Epithelial cell of proximal tubule (primary cell): Measurements from ENCODE around the gene DAPK1. TPM values are rescaled to one million over a fixed set of nuclear protein-coding genes. Genes with fewer than 3 reads are reported as not detected.

Experiments used
- DNase-seq: peaks from one replicate; pipeline ENCODE4 v3.0.0-alpha.2; 2011; ENCODE audit warnings: low read depth
- H3K4me3 ChIP-seq: 2 replicates; pipeline ENCODE4 v1.5.1; 2011; ENCODE audit warnings: low read depth, mild to moderate bottlenecking, low read length
- CTCF ChIP-seq: conservative IDR thresholded peaks from 2 replicates; pipeline ENCODE4 v1.5.1; 2012; ENCODE audit warnings: low read depth, mild to moderate bottlenecking, low read length
- total RNA-seq: library from RNA; depleted of rRNA; stranded (reverse); fragments of >200 nt; gene quantifications from 2 replicates; pipeline ENCODE4 v1.2.3, GENCODE V29; 2015

DAPK1 gene
- total RNA-seq, 1 donor from 2014 or later: 46.3 TPM

DNA sequence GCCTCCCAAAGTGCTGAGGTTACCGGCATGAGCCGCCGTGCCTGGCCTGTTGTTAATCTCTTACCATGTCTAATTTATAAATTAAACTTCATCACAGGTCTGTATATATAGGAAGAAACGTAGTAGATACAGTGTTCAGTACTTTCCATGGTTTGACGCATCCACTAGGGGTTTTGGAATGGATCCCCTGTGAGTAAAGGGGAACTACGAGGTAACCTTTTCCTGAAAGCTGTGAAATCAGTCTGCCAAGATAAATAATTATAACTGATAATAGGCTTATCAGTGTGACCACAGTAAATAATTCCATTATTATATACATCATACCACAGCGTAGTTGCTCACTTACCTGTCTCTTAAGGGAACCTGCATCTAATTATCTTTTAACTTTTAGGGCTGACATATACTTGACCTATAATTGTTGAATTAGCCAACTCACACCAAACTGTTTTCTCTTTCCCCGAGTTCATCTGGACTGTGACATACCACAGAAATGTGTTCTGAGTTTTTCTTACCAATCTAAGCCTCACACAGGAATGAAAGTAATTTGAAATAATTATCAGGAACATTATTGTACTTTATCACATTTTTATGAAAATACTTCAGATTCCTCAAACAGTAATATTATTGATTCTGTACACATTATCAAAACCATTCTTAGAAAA lies 42.9 kb downstream of the DAPK1 start:
- TF ChIP-seq CTCF: no peak
- H3K4me3 ChIP-seq: no peak overlapping the region
- no peak for DNase-seq

- no peak overlapping the region for H3K4me3 ChIP-seq
- TF ChIP-seq CTCF: no peak
- DNase-seq: no peak
These were observed 44.0 kb downstream of the DAPK1 start for GRCh38 chr9:87541663-87542062.

- no peak for DNase-seq
- TF ChIP-seq CTCF: no peak
- H3K4me3 ChIP-seq: no peak overlapping the region
These were observed 44.5 kb downstream of the DAPK1 start for GRCh38 chr9:87542141-87542540.

DNA sequence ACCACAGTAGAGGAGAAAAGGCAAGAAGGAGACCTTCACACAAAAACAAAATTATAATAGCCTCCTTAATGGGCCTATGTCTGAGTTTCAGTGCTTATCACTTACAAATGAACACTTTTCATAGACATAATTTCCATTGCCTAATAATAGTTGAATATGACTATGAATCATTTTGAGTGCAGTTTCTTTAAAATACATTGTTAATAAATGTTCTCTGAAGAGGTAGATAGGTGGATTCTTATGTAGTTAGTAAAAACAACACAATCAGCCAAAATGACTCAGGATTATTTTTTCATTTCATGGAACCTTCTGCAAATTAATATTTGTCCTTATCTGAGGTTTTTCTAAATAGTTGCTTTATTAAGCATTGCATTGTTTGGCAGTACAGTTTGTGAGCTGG lies 45.6 kb downstream of the DAPK1 start:
- TF ChIP-seq CTCF: no peak
- DNase-seq: no peak
- no peak overlapping the region for H3K4me3 ChIP-seq

- no peak for DNase-seq
- H3K4me3 ChIP-seq: no peak overlapping the region
- no peak for TF ChIP-seq CTCF
These were observed 48.2 kb downstream of the DAPK1 start for GRCh38 chr9:87545858-87546257.

DNA sequence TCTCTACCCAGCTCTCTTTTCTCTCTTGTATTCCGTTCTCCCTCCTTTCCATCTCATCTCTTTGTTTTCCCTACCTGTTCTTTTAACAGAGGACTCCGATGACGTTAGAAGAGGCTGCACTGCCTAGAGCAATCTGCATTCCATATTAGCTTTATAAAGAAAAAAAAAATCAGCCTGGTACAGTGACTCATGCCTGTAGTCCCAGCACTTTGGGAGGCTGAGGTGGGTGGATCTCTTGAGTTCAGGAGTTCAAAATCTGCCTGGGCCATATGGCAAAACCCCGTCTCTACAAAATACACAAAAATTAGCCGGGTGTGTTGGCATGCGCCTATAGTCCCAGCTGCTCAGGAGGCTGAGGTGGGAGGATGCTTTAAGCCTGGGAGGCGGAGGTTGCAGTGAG lies 49.0 kb downstream of the DAPK1 start:
- no peak overlapping the region for H3K4me3 ChIP-seq
- no peak for DNase-seq
- TF ChIP-seq CTCF: no peak

- no peak for DNase-seq
- H3K4me3 ChIP-seq: no peak overlapping the region
- TF ChIP-seq CTCF: no peak
These were observed 50.0 kb downstream of the DAPK1 start for GRCh38 chr9:87547671-87548081.
